Regular cardiac myocyte (primary cell): Measurements from ENCODE around the gene ASCL1. TPM values are rescaled to one million over a fixed set of nuclear protein-coding genes. Genes with fewer than 3 reads are reported as not detected.

ENCODE experiments used
- total RNA-seq: library from RNA; depleted of rRNA; stranded (reverse); fragments of >200 nt; gene quantifications from 2 replicates; pipeline ENCODE4 v1.2.3, GENCODE V29; 2014

The ASCL1 gene
- total RNA-seq: not detected in 2 replicates

DNA sequence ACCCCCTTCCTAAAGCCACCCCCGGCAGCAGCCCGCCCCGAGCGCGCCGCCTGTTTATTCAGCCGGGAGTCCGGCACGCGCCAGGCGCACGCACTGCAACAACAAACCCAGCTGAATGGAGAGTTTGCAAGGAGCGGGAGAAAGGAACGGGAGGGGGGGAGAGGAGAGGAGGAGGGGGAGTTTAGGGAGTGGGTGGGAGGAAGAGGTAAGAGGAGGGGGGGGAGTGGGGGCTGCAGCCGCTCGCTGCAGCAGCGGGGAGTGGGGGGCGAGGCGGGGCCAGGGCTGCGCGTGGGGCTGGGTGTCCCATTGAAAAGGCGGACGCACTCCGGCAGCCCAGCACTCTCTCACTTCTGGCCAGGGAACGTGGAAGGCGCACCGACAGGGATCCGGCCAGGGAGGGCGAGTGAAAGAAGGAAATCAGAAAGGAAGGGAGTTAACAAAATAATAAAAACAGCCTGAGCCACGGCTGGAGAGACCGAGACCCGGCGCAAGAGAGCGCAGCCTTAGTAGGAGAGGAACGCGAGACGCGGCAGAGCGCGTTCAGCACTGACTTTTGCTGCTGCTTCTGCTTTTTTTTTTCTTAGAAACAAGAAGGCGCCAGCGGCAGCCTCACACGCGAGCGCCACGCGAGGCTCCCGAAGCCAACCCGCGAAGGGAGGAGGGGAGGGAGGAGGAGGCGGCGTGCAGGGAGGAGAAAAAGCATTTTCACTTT is at the start of gene ASCL1:
Gene ASCL1 (plus strand): TSS at position 336 of the 712 bp plus-strand sequence. CDS start 571 bp downstream, outside the sequence.

DNA sequence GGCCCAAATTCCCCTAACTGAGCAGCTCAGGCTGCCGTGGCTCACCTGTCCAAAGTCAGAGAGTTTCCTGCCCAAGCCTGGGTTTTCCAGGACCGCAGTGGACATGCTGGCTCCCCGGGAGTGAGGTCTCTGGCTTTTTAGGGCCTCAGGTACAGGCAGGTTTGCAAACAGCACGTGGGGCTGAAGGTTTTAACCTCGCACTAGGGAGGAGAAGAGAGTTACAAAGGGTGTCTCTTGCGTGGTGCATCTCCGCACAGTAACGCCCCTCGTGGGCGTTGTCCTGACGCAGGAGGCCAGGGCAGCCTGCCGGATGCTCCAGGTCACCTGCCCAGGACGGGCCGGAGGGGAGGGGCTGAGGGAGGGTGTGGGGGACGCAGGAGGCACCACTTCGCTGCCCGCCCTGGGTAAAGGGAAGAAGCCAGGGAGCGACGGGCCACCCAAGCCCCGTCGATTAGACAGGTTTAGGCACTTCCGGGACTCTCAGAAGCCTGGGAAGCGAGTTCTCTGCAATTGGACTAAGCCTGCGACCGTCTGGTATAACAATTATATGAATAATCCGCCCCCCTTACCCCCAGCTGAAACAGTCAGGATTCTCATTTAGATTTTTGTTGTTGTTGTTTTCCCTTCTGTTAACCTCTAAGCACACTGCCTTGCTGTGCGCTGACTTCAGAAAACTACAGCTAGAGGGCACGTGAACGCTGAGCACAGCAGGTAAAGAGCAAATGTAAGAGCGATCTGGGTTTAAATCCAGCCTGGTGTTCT is 40.3 kb upstream of the ASCL1 start, which contains the start of gene PAH:
Gene PAH (minus strand): TSS at position 219 of the 762 bp plus-strand sequence. CDS start 114 bp downstream, at position 105.

Other genes starting within 250 kb of the ASCL1 start
- not detected in 2 replicates for gene PAH, start 40.4 kb upstream of the ASCL1 start, total RNA-seq